GM12878 (cell line): ENCODE data around the gene CCT6B. TPM values are rescaled to one million over a fixed set of nuclear protein-coding genes. Genes with fewer than 3 reads are reported as not detected.
A peak's percentile ranks its signal among the peaks of the same experiment; 100 is the strongest.

Experiments used
- BHLHE40 ChIP-seq, 2 experiments: fragments of 450-650 bp in 1 of 2; IDR thresholded peaks; 2 replicates each; pipeline ENCODE4 v1.6.1; 2011 to 2017; ENCODE audit warnings: low read depth in 2 of 2, borderline replicate concordance in 1 of 2, improper control_type of control experiment in 1 of 2, low read length in 1 of 2, mild to moderate bottlenecking in 1 of 2
- CREB1 ChIP-seq: IDR thresholded peaks from 2 replicates; pipeline ENCODE4 v1.6.1; 2012; ENCODE audit warnings: low read depth, mild to moderate bottlenecking, inconsistent platforms
- ETV6 ChIP-seq, 2 experiments: fragments of 450-650 bp in 1 of 2; IDR thresholded peaks in 1 of 2; conservative IDR thresholded peaks in 1 of 2; 2 replicates each; pipeline ENCODE4 v1.6.1; 2014; ENCODE audit warnings: antibody characterized with exemption in 1 of 2, borderline replicate concordance in 1 of 2, low read depth in 1 of 2, mild to moderate bottlenecking in 1 of 2, moderate library complexity in 1 of 2
- FOXM1 ChIP-seq: IDR thresholded peaks from 2 replicates; pipeline ENCODE4 v1.6.1; 2012; ENCODE audit warnings: low read depth, mild to moderate bottlenecking, inconsistent platforms, low read length, moderate library complexity
- HDAC6 ChIP-seq: fragments of 200-600 bp; sonication (generic); IDR thresholded peaks from one replicate; pipeline ENCODE4 v1.8.0; 2017; ENCODE audit warnings: antibody characterized with exemption; ENCODE audit not compliant: unreplicated experiment
- IKZF2 ChIP-seq, 2 experiments: fragments of 450-650 bp; IDR thresholded peaks; 2 replicates each; pipeline ENCODE4 v1.6.1; 2017; ENCODE audit warnings: mild to moderate bottlenecking in 2 of 2, moderate library complexity in 2 of 2
- LARP7 ChIP-seq: fragments of 450-650 bp; IDR thresholded peaks from 2 replicates; pipeline ENCODE4 v1.6.1; 2017; ENCODE audit warnings: mild to moderate bottlenecking
- MEF2A ChIP-seq: IDR thresholded peaks from 2 replicates; pipeline ENCODE4 v1.6.1; 2011; ENCODE audit warnings: low read depth, mild to moderate bottlenecking, low read length, moderate library complexity; ENCODE audit not compliant: insufficient read depth
- MXI1 ChIP-seq: fragments of 150-350 bp; IDR thresholded peaks from 2 replicates; pipeline ENCODE4 v1.6.1; 2011; ENCODE audit warnings: low read depth, mild to moderate bottlenecking, inconsistent platforms, low read length, improper control_type of control experiment
- MYC ChIP-seq: IDR thresholded peaks from 2 replicates; pipeline ENCODE4 v1.6.1; 2011; ENCODE audit warnings: mild to moderate bottlenecking, low read length, moderate library complexity, inconsistent platforms; ENCODE audit not compliant: insufficient read depth, insufficient replicate concordance, insufficient read length, severe bottlenecking
- NFYA ChIP-seq: IDR thresholded peaks from 2 replicates; pipeline ENCODE4 v1.6.1; 2011; ENCODE audit warnings: low read depth, mild to moderate bottlenecking, low read length, improper control_type of control experiment, borderline replicate concordance
- NR2F1 ChIP-seq: fragments of 450-650 bp; conservative IDR thresholded peaks from 2 replicates; pipeline ENCODE4 v1.6.1; 2017; ENCODE audit warnings: mild to moderate bottlenecking
- PAX8 ChIP-seq: fragments of 450-650 bp; IDR thresholded peaks from 2 replicates; pipeline ENCODE4 v1.6.1; 2017; ENCODE audit warnings: mild to moderate bottlenecking, moderate library complexity
- POLR2A ChIP-seq: IDR thresholded peaks from 2 replicates; pipeline ENCODE4 v1.6.1; 2011; ENCODE audit warnings: low read depth, mild to moderate bottlenecking, low read length
- RELA ChIP-seq: fragments of 450-650 bp; IDR thresholded peaks from 2 replicates; pipeline ENCODE4 v1.8.0; 2014; ENCODE audit warnings: borderline replicate concordance; ENCODE audit not compliant: partially characterized antibody
- RFX5 ChIP-seq: IDR thresholded peaks from 2 replicates; pipeline ENCODE4 v1.6.1; 2011; ENCODE audit warnings: low read depth, low read length, improper control_type of control experiment
- SREBF2 ChIP-seq: IDR thresholded peaks from 2 replicates; pipeline ENCODE4 v1.6.1; 2012; ENCODE audit warnings: mild to moderate bottlenecking, low read length
- polyA plus RNA-seq, 11 experiments: library from polyadenylated mRNA; depleted of rRNA in 4 of 11; unstranded in 6 of 11; stranded (reverse) in 5 of 11; fragments of >200 nt; fragmentation: Nextera tagmentation in 4 of 11; fragmentation: Illumina TruSeq in 1 of 11; extraction: Ambion mirVana in 4 of 11; extraction: Trizol in 1 of 11; gene quantifications; 1 replicate in 1 of 11; 2 replicates in 10 of 11; pipeline versions ENCODE4 v1.2.1 to v1.2.3, GENCODE V29; 2011 to 2016; ENCODE audit warnings: inconsistent platforms in 2 of 11, missing spikeins in 2 of 11, low read depth in 1 of 11
- total RNA-seq, 4 experiments: library from RNA; depleted of rRNA in 3 of 4; stranded (reverse); fragments of >200 nt in 3 of 4; fragmentation: Illumina TruSeq in 1 of 4; extraction: Trizol in 1 of 4; gene quantifications; 2 replicates each; pipeline versions ENCODE4 v1.2.1 to v1.2.3, GENCODE V29; 2013 to 2021
- TF ChIP-seq, protein P1 (sequence below): fragments of 450-650 bp; IDR thresholded peaks from 2 replicates; pipeline ENCODE4 v1.6.1; 2017; ENCODE audit warnings: mild to moderate bottlenecking
- TF ChIP-seq, protein P2 (sequence below): IDR thresholded peaks from 2 replicates; pipeline ENCODE4 v1.6.1; 2012; ENCODE audit warnings: low read length, inconsistent platforms
- TF ChIP-seq, protein P3 (sequence below): IDR thresholded peaks from 2 replicates; pipeline ENCODE4 v1.6.1; 2011; ENCODE audit warnings: low read depth, low read length, improper control_type of control experiment, borderline replicate concordance
- TF ChIP-seq, protein P4 (sequence below): fragments of 150-350 bp; IDR thresholded peaks from 2 replicates; pipeline ENCODE4 v1.6.1; 2014; ENCODE audit warnings: mild to moderate bottlenecking, low read depth, low read length

Gene CCT6B
- total and polyA plus RNA-seq, 10 of the 15 experiments (the other 5 are each of a cell fraction or from before 2014, with no cell fraction given) = 1.6 to 6.1 (median 2.6) TPM

DNA sequence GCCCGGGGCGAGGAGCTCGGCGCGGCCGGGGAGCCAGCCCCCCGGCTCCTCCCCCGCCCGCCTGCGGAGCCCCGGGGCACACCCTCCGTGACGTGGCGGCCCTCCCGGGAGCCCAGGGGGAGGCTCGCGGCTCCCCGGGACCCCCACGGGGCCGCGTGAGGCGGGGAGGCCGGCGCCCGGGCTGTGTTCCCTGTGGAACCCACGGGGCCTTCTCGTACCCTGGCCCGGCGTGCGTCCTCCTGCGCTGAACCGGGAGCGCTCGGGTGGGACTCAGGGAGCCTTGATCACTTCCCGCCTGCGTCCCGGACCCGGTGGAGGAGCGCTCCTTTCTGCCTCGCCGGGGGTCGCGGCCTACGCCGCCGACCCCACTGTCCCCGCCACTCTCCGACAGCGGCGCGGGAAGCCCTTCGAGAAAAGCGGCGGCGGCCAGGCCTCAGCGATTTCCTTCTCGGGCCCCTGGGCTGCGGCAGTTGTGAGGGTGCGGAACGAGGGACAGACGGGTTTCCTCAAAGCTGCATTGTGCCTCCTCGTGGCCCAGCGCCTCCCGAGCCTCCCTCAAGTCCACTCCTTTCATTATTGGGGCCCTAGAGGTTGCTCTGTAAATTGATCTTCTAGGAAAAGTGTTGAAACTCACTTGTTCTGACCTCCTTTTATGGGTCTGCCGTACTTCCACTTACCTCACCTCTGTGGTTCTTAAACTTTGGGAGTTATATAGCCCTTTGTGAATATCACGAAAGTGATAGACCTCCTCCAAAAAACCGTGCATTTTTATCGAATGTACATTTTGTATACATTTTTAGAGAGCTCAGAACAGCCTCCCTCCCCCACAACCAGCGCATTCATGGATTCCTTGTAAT lies 19.6 kb upstream of the CCT6B start (continued):
- TF ChIP-seq PAX8 = no peak
- TF ChIP-seq BHLHE40 (IDR thresholded peaks at IDR 0.05; ENCODE audit: borderline replicate concordance in 1 of 2, low read depth in 2 of 2, low read length in 1 of 2) = peak in 1 of 2 experiments; percentile 61; a peak in 1 of 4 replicates
- no peak for TF ChIP-seq HDAC6
- TF ChIP-seq, protein P1, sequence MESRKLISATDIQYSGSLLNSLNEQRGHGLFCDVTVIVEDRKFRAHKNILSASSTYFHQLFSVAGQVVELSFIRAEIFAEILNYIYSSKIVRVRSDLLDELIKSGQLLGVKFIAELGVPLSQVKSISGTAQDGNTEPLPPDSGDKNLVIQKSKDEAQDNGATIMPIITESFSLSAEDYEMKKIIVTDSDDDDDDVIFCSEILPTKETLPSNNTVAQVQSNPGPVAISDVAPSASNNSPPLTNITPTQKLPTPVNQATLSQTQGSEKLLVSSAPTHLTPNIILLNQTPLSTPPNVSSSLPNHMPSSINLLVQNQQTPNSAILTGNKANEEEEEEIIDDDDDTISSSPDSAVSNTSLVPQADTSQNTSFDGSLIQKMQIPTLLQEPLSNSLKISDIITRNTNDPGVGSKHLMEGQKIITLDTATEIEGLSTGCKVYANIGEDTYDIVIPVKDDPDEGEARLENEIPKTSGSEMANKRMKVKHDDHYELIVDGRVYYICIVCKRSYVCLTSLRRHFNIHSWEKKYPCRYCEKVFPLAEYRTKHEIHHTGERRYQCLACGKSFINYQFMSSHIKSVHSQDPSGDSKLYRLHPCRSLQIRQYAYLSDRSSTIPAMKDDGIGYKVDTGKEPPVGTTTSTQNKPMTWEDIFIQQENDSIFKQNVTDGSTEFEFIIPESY = no peak
- TF ChIP-seq RELA = no peak
- TF ChIP-seq, protein P2, sequence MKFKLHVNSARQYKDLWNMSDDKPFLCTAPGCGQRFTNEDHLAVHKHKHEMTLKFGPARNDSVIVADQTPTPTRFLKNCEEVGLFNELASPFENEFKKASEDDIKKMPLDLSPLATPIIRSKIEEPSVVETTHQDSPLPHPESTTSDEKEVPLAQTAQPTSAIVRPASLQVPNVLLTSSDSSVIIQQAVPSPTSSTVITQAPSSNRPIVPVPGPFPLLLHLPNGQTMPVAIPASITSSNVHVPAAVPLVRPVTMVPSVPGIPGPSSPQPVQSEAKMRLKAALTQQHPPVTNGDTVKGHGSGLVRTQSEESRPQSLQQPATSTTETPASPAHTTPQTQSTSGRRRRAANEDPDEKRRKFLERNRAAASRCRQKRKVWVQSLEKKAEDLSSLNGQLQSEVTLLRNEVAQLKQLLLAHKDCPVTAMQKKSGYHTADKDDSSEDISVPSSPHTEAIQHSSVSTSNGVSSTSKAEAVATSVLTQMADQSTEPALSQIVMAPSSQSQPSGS = no peak
- no peak for TF ChIP-seq MEF2A
- TF ChIP-seq CREB1 = peak; percentile 67
- no peak for TF ChIP-seq SREBF2
- TF ChIP-seq, protein P3, sequence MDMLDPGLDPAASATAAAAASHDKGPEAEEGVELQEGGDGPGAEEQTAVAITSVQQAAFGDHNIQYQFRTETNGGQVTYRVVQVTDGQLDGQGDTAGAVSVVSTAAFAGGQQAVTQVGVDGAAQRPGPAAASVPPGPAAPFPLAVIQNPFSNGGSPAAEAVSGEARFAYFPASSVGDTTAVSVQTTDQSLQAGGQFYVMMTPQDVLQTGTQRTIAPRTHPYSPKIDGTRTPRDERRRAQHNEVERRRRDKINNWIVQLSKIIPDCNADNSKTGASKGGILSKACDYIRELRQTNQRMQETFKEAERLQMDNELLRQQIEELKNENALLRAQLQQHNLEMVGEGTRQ = no peak
- peak; percentile 63; the same call in 1 of the 2 replicates for TF ChIP-seq NR2F1
- TF ChIP-seq ETV6 (conservative IDR thresholded peaks at IDR 0.05 in 1 of 2, IDR thresholded peaks at IDR 0.05 in 1 of 2; ENCODE audit: borderline replicate concordance in 1 of 2, low read depth in 1 of 2) = no peak
- TF ChIP-seq LARP7 = 0 out of 2 replicates have a peak, but pooled peaks have one; percentile 85
- peak; percentile 26; the same call in 1 of the 2 replicates for TF ChIP-seq MXI1
- TF ChIP-seq FOXM1 = no peak
- TF ChIP-seq POLR2A = peak; percentile 77
- TF ChIP-seq, protein P4, sequence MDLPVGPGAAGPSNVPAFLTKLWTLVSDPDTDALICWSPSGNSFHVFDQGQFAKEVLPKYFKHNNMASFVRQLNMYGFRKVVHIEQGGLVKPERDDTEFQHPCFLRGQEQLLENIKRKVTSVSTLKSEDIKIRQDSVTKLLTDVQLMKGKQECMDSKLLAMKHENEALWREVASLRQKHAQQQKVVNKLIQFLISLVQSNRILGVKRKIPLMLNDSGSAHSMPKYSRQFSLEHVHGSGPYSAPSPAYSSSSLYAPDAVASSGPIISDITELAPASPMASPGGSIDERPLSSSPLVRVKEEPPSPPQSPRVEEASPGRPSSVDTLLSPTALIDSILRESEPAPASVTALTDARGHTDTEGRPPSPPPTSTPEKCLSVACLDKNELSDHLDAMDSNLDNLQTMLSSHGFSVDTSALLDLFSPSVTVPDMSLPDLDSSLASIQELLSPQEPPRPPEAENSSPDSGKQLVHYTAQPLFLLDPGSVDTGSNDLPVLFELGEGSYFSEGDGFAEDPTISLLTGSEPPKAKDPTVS = no peak
- no peak for TF ChIP-seq RFX5
- no peak for TF ChIP-seq NFYA
- TF ChIP-seq MYC = peak; percentile 19
- peak in 1 of 2 experiments; percentile 64; a peak in 1 of 4 replicates for TF ChIP-seq IKZF2 (IDR thresholded peaks at IDR 0.05)
